HepG2 (cell line): ENCODE measurements around the gene ADGRG1. TPM values are rescaled to one million over a fixed set of nuclear protein-coding genes. Genes with fewer than 3 reads are reported as not detected.

Experiments
- DMAP1 ChIP-seq: IDR thresholded peaks from 2 replicates; pipeline ENCODE4 v1.6.1; 2016
- DRAP1 ChIP-seq: IDR thresholded peaks from 2 replicates; pipeline ENCODE4 v1.6.1; 2016; ENCODE audit warnings: missing genetic modification reagents, missing compliant biosample characterization
- FOXA3 ChIP-seq: IDR thresholded peaks from 2 replicates; pipeline ENCODE4 v1.6.1; 2016; ENCODE audit warnings: missing genetic modification reagents, missing compliant biosample characterization
- HDAC2 ChIP-seq: sonication (generic); formaldehyde crosslinking; IDR thresholded peaks from 2 replicates; pipeline ENCODE4 v1.4.0; 2020; ENCODE audit warnings: missing genetic modification reagents
- HNF4A ChIP-seq: sonication (generic); formaldehyde crosslinking; IDR thresholded peaks from 2 replicates; pipeline ENCODE4 v1.4.0; 2020; ENCODE audit warnings: missing genetic modification reagents
- IKZF5 ChIP-seq: IDR thresholded peaks from 2 replicates; pipeline ENCODE4 v1.6.1; 2018; ENCODE audit warnings: missing genetic modification reagents, mild to moderate bottlenecking, missing compliant biosample characterization
- KDM1A ChIP-seq: IDR thresholded peaks from 2 replicates; pipeline ENCODE4 v1.6.1; 2016; ENCODE audit warnings: missing compliant biosample characterization
- KLF16 ChIP-seq, 2 experiments: sonication (generic) in 1 of 2; formaldehyde crosslinking in 1 of 2; IDR thresholded peaks; 2 replicates each; pipeline versions ENCODE4 v1.6.1 to v1.8.0; 2016 to 2023; ENCODE audit warnings: missing genetic modification reagents in 2 of 2, missing compliant biosample characterization in 1 of 2
- MED8 ChIP-seq: sonication (generic); formaldehyde crosslinking; IDR thresholded peaks from 2 replicates; pipeline ENCODE4 v1.8.1; 2023; ENCODE audit warnings: mild to moderate bottlenecking, missing genetic modification reagents; ENCODE audit not compliant: insufficient replicate concordance
- MIER3 ChIP-seq: IDR thresholded peaks from 2 replicates; pipeline ENCODE4 v1.6.1; 2016; ENCODE audit warnings: missing compliant biosample characterization, borderline replicate concordance
- MIXL1 ChIP-seq: IDR thresholded peaks from 2 replicates; pipeline ENCODE4 v1.6.1; 2016
- NCOA2 ChIP-seq: sonication (generic); formaldehyde crosslinking; IDR thresholded peaks from 2 replicates; pipeline ENCODE4 v1.8.0; 2022; ENCODE audit warnings: inconsistent platforms
- NR0B2 ChIP-seq: sonication (generic); formaldehyde crosslinking; IDR thresholded peaks from 2 replicates; pipeline ENCODE4 v1.4.0; 2020; ENCODE audit warnings: mild to moderate bottlenecking, missing genetic modification reagents
- SOX13 ChIP-seq, 3 experiments: fragments of 450-650 bp in 1 of 3; sonication (generic) in 1 of 3; formaldehyde crosslinking in 1 of 3; IDR thresholded peaks in 2 of 3; conservative IDR thresholded peaks in 1 of 3; 2 replicates each; pipeline versions ENCODE4 v1.5.0 to v1.6.1; 2016 to 2020; ENCODE audit warnings: antibody characterized with exemption in 1 of 3, mild to moderate bottlenecking in 1 of 3, missing compliant biosample characterization in 1 of 3, missing genetic modification reagents in 1 of 3, moderate library complexity in 1 of 3
- SOX6 ChIP-seq, 2 experiments: fragments of 450-650 bp in 1 of 2; sonication (generic) in 1 of 2; formaldehyde crosslinking in 1 of 2; IDR thresholded peaks; 2 replicates each; pipeline versions ENCODE4 v1.4.0 to v1.6.1; 2017 to 2020; ENCODE audit warnings: antibody characterized with exemption in 1 of 2, mild to moderate bottlenecking in 1 of 2, missing genetic modification reagents in 1 of 2
- ZBTB34 ChIP-seq: sonication (generic); formaldehyde crosslinking; IDR thresholded peaks from 2 replicates; pipeline ENCODE4 v1.8.0; 2022; ENCODE audit warnings: mild to moderate bottlenecking, missing genetic modification reagents
- ZBTB37 ChIP-seq: sonication (generic); formaldehyde crosslinking; IDR thresholded peaks from 2 replicates; pipeline ENCODE4 v1.4.0; 2020; ENCODE audit warnings: mild to moderate bottlenecking, missing genetic modification reagents
- ZNF12 ChIP-seq: sonication (generic); formaldehyde crosslinking; IDR thresholded peaks from 2 replicates; pipeline ENCODE4 v1.5.0; 2020; ENCODE audit warnings: missing genetic modification reagents
- ZNF24 ChIP-seq: fragments of 450-650 bp; IDR thresholded peaks from 2 replicates; pipeline ENCODE4 v1.6.1; 2017; ENCODE audit warnings: antibody characterized with exemption, mild to moderate bottlenecking
- ZNF317 ChIP-seq: sonication (generic); formaldehyde crosslinking; IDR thresholded peaks from 2 replicates; pipeline ENCODE4 v1.5.0; 2020; ENCODE audit warnings: mild to moderate bottlenecking, missing genetic modification reagents
- ZNF33A ChIP-seq: sonication (generic); formaldehyde crosslinking; IDR thresholded peaks from 2 replicates; pipeline ENCODE4 v1.5.1; 2020; ENCODE audit warnings: missing genetic modification reagents, mild to moderate bottlenecking, moderate library complexity, borderline replicate concordance
- ZNF350 ChIP-seq: sonication (generic); formaldehyde crosslinking; IDR thresholded peaks from 2 replicates; pipeline ENCODE4 v1.4.0; 2020; ENCODE audit warnings: mild to moderate bottlenecking, low read depth, missing genetic modification reagents, borderline replicate concordance
- ZNF567 ChIP-seq: sonication (generic); formaldehyde crosslinking; IDR thresholded peaks from 2 replicates; pipeline ENCODE4 v1.8.1; 2023; ENCODE audit warnings: mild to moderate bottlenecking, missing genetic modification reagents, borderline replicate concordance
- ZNF598 ChIP-seq: sonication (generic); formaldehyde crosslinking; IDR thresholded peaks from 2 replicates; pipeline ENCODE4 v1.5.1; 2020; ENCODE audit warnings: mild to moderate bottlenecking, missing genetic modification reagents, borderline replicate concordance
- ZNF614 ChIP-seq: IDR thresholded peaks from 2 replicates; pipeline ENCODE4 v1.6.1; 2018; ENCODE audit warnings: missing biosample characterization, missing genetic modification reagents, inconsistent platforms, borderline replicate concordance
- polyA plus RNA-seq, 8 experiments: library from polyadenylated mRNA; depleted of rRNA in 3 of 8; stranded (reverse) in 7 of 8; unstranded in 1 of 8; fragments of >200 nt; fragmentation: Illumina TruSeq in 4 of 8; extraction: Trizol in 4 of 8; gene quantifications; 2 replicates each; pipeline versions ENCODE4 v1.2.1 to v1.2.3, GENCODE V29; 2011 to 2016; ENCODE audit warnings: low read depth in 4 of 8, missing spikeins in 1 of 8, mixed read lengths in 1 of 8; ENCODE audit not compliant: insufficient read depth in 1 of 8
- total RNA-seq, 5 experiments: library from RNA; depleted of rRNA; stranded (reverse); fragments of >200 nt; fragmentation: Illumina TruSeq; extraction: Trizol; gene quantifications; 2 replicates each; pipeline ENCODE4 v1.2.3, GENCODE V29; 2016; ENCODE audit warnings: low read depth in 1 of 5

Gene ADGRG1
- total and polyA plus RNA-seq, 2 of the 13 experiments (the other 11 are each of a cell fraction or from before 2014, with no cell fraction given), result 2.7 to 5.9 TPM

- TF ChIP-seq NCOA2 (CRISPR knock-in tag), result 0 out of 2 replicates have a peak, but pooled peaks have one; percentile 25
- TF ChIP-seq ZNF12 (CRISPR knock-in tag), result peak; percentile 22; the same call in 1 of the 2 replicates
- TF ChIP-seq ZBTB34 (CRISPR knock-in tag), result peak; percentile 44; the same call in 1 of the 2 replicates
- TF ChIP-seq ZNF567 (CRISPR knock-in tag), result peak; percentile 34; the same call in 1 of the 2 replicates
- TF ChIP-seq MIXL1 (CRISPR knock-in tag), result no peak
- peak; percentile 35; the same call in 1 of the 2 replicates for TF ChIP-seq FOXA3
- no peak for TF ChIP-seq DMAP1 (CRISPR knock-in tag)
- peak in 1 of 2 experiments; percentile 8; a peak in 1 of 4 replicates for TF ChIP-seq KLF16 (CRISPR knock-in tag; IDR thresholded peaks at IDR 0.05)
- TF ChIP-seq SOX13 (IDR thresholded peaks at IDR 0.05), result peak; percentile 29; the same call in 1 of the 2 replicates
- peak in 1 of 2 experiments; percentile 20; a peak in 1 of 4 replicates for TF ChIP-seq SOX13 (CRISPR knock-in tag; conservative IDR thresholded peaks at IDR 0.05 in 1 of 2, IDR thresholded peaks at IDR 0.05 in 1 of 2)
- peak; percentile 37; the same call in 1 of the 2 replicates for TF ChIP-seq ZNF350 (CRISPR knock-in tag)
- 0 out of 2 replicates have a peak, but pooled peaks have one; percentile 68 for TF ChIP-seq NR0B2
- 0 out of 2 replicates have a peak, but pooled peaks have one; percentile 38 for TF ChIP-seq IKZF5 (CRISPR knock-in tag)
- no peak for TF ChIP-seq ZNF598 (CRISPR knock-in tag)
- TF ChIP-seq HNF4A (CRISPR knock-in tag), result peak; percentile 36; the same call in 1 of the 2 replicates
- peak; percentile 55; the same call in 1 of the 2 replicates for TF ChIP-seq DRAP1 (CRISPR knock-in tag)
- TF ChIP-seq ZNF33A (CRISPR knock-in tag), result no peak
- TF ChIP-seq KDM1A, result peak; percentile 57; the same call in 1 of the 2 replicates
- 0 out of 2 replicates have a peak, but pooled peaks have one; percentile 35 for TF ChIP-seq ZNF24
- peak; percentile 79 for TF ChIP-seq ZBTB37 (CRISPR knock-in tag)
- peak; percentile 81 for TF ChIP-seq ZNF317
- peak; percentile 16 for TF ChIP-seq MED8 (CRISPR knock-in tag)
- TF ChIP-seq MIER3 (CRISPR knock-in tag), result peak; percentile 44; the same call in 1 of the 2 replicates
- TF ChIP-seq HDAC2 (CRISPR knock-in tag), result peak; percentile 63; the same call in 1 of the 2 replicates
- TF ChIP-seq ZNF614 (CRISPR knock-in tag), result peak; percentile 27; the same call in 1 of the 2 replicates
- TF ChIP-seq SOX6 (IDR thresholded peaks at IDR 0.05), result no peak
- peak; percentile 78 for TF ChIP-seq SOX6 (CRISPR knock-in tag; IDR thresholded peaks at IDR 0.05)
Measured at GRCh38 chr16:57694231-57694724, 65.8 kb downstream of the ADGRG1 start (continued).
